Measurements from ENCODE around the gene LSM4. TPM values are rescaled to one million over a fixed set of nuclear protein-coding genes. Genes with fewer than 3 reads are reported as not detected.

LSM4 gene
- total and polyA plus RNA-seq, 2 of the 13 experiments (the other 11 are each of a cell fraction or from before 2014, with no cell fraction given): 65.8 to 166 TPM

GRCh38 chr19:18364826-18365528 lies 42.1 kb upstream of the LSM4 start (continued):
- TF ChIP-seq, protein P1, sequence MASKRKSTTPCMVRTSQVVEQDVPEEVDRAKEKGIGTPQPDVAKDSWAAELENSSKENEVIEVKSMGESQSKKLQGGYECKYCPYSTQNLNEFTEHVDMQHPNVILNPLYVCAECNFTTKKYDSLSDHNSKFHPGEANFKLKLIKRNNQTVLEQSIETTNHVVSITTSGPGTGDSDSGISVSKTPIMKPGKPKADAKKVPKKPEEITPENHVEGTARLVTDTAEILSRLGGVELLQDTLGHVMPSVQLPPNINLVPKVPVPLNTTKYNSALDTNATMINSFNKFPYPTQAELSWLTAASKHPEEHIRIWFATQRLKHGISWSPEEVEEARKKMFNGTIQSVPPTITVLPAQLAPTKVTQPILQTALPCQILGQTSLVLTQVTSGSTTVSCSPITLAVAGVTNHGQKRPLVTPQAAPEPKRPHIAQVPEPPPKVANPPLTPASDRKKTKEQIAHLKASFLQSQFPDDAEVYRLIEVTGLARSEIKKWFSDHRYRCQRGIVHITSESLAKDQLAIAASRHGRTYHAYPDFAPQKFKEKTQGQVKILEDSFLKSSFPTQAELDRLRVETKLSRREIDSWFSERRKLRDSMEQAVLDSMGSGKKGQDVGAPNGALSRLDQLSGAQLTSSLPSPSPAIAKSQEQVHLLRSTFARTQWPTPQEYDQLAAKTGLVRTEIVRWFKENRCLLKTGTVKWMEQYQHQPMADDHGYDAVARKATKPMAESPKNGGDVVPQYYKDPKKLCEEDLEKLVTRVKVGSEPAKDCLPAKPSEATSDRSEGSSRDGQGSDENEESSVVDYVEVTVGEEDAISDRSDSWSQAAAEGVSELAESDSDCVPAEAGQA (IDR thresholded peaks at IDR 0.05; ENCODE audit: low read depth): peak; percentile 88
- TF ChIP-seq, protein P1 (CRISPR knock-in tag; IDR thresholded peaks at IDR 0.05; ENCODE audit: borderline replicate concordance): no peak
- TF ChIP-seq HIC2 (CRISPR knock-in tag; IDR thresholded peaks at IDR 0.05; ENCODE audit: low read depth) (no peak), ZNF775 (CRISPR knock-in tag; IDR thresholded peaks at IDR 0.05; ENCODE audit: borderline replicate concordance) (no peak), FOXC1 (CRISPR knock-in tag; IDR thresholded peaks at IDR 0.05; ENCODE audit: borderline replicate concordance) (no peak), PREB (CRISPR knock-in tag; IDR thresholded peaks at IDR 0.05) (no peak), PHB2 (IDR thresholded peaks at IDR 0.05; ENCODE audit: partially characterized antibody) (no peak), ZNF484 (CRISPR knock-in tag; IDR thresholded peaks at IDR 0.05; ENCODE audit: borderline replicate concordance, low read depth) (no peak), ZNF557 (CRISPR knock-in tag; IDR thresholded peaks at IDR 0.05) (no peak), ZNF530 (CRISPR knock-in tag; IDR thresholded peaks at IDR 0.05; ENCODE audit: low read depth) (no peak), GPN1 (CRISPR knock-in tag; IDR thresholded peaks at IDR 0.05; ENCODE audit: borderline replicate concordance) (no peak), ZNF567 (CRISPR knock-in tag; IDR thresholded peaks at IDR 0.05; ENCODE audit: borderline replicate concordance) (no peak), FOXP1 (IDR thresholded peaks at IDR 0.05) (no peak), FOXP1 (CRISPR knock-in tag; IDR thresholded peaks at IDR 0.05) (peak; percentile 60), ZNF20 (CRISPR knock-in tag; IDR thresholded peaks at IDR 0.05) (no peak), MEIS1 (CRISPR knock-in tag; IDR thresholded peaks at IDR 0.05; ENCODE audit: borderline replicate concordance) (peak; percentile 38; the same call in 1 of the 2 replicates), SOX13 (IDR thresholded peaks at IDR 0.05) (0 out of 2 replicates have a peak, but pooled peaks have one; percentile 31), SOX13 (CRISPR knock-in tag; conservative IDR thresholded peaks at IDR 0.05 in 1 of 2, IDR thresholded peaks at IDR 0.05 in 1 of 2) (peak in 1 of 2 experiments; percentile 80; a peak in 2 of 4 replicates), YEATS2 (CRISPR knock-in tag; IDR thresholded peaks at IDR 0.05; ENCODE audit: borderline replicate concordance) (peak; percentile 57; the same call in 1 of the 2 replicates), ZBTB43 (CRISPR knock-in tag; conservative IDR thresholded peaks at IDR 0.05) (peak; percentile 51; the same call in 1 of the 2 replicates)
